Superior temporal gyrus (tissue), 1 donor: Measurements from ENCODE around the gene ARHGEF10L.

Source experiments
- DNase-seq: peaks from one replicate; pipeline ENCODE4 v3.0.0-alpha.2; 2016; ENCODE audit errors: extremely low spot score

Gene ARHGEF10L

DNA sequence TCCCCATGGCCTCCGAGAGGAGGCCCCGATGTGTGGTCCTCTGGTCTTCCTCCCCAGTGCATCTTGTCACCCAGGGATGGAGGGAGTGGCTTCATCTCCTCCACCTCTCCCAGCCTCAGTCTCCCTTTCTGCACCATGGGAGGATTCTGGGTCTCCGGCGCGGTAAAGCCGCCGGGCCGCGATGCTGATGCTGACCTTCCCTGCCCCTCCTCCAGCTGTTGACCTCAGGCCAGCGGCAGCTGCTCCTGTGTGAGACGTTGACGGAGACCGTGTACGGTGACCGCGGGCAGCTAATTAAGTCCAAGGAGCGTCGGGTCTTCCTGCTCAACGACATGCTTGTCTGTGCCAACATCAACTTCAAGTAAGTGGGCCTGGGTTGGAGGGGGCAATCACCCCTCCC is 92.6 kb downstream of the ARHGEF10L start:
- DNase-seq: no peak

DNA sequence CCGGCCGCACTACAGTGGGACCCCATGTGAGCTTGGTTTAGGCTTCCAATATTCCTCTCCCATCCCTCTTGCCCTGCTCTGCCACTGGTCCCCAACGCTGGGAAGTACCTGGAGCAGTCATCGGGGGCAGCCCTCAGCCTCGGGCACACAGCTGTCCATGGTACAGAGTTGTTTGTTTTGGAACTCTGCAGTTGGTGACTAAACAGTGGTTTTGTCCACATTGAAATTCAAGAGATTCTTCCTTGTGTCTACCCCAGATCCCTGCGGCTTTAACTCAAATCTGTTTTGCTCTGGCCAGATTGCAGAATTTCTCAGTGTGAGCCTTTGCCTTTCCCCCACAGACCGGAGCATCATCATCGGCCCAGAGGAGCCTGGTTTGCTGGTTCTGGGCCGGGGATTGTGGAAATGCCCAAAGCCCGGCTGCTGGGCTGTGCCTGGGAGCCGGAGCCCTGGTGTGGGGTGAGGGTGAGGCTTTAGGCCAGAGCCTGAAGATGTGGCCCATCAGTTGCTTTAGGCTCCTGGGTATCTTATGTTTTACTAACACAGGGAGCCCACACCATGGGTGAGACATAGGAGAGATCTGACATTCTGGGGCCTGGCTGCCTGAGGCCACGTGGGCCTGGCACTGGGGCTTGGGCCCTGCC is 93.2 kb downstream of the ARHGEF10L start:
- DNase-seq: no peak

DNA sequence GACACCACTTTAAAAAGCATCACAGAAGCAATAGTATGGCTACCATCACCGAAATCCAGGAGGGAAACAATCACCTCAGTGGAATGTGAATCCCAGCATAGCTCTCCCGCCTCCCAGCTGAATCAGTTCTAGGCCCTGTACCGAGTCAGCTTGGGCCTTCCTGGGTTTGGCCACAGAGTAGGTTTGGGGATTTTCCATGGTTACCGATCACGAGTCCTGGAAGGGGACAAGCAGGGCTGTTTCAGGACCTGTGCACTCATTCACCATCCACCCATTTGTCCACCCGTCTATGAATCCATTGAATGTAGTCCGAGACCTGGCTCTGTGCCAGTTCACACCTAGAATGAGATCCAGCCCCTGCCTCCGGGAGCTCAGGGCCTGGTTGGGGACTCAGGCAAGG is 94.2 kb downstream of the ARHGEF10L start:
- DNase-seq: no peak

DNA sequence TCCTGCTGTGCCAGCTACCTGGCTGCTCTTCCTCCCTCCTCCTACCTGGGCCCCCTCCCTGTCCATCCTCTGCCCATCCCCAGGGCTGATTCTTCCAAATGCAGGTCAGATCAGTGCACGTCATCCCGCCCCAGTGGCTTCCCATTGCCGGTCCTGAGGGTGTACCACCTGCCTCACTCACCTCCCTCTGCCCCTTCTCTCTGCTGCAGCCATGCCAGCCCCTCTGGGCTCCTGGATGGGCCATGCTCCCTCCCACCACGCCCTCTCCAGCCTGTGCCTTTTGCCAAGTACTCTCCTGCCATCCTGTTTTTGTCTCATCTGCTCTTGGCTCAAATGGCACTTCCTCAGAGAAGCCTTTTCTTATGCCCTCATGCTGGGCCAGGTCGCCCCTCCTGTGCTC is 95.8 kb downstream of the ARHGEF10L start:
- no peak for DNase-seq

DNA sequence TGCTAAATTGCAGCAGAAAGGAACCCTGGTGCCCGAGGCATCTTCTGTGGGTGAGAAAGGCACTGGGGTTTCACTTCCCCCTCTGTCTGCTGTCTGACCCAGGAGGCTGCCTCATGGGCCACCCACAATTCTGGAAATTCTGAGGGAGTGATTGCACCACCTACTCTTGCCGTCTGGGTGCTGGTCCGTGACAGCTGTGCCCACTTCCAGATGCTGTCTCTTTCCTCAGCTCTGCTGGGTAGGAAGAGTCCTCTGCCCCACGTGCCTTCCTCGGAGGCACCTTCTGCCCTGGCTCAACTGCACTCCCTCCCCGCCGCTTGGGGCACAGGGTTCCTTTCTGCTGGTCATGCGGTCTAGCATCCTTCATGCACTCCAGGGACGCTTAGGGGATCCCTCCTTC is 96.3 kb downstream of the ARHGEF10L start:
- DNase-seq: peak; percentile 25

DNA sequence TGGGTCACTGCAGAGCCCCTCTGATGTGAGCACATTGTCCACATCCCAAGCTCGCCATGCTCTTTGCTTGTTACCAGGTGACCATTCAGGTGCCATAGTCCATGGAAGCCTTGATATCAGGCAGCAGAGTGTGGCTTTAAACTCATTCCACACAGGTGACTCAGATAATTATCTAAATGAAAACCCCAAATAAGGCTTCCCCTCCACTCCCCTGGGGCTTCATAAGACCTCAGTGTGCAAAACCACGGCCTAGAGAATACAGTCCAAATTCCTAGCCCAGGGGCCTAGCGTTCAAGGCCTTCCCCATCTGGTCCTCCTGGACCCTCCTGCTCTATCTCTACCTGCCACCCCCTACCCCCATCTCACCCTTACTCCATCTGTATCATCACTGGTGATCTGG is 97.1 kb downstream of the ARHGEF10L start:
- no peak for DNase-seq

DNA sequence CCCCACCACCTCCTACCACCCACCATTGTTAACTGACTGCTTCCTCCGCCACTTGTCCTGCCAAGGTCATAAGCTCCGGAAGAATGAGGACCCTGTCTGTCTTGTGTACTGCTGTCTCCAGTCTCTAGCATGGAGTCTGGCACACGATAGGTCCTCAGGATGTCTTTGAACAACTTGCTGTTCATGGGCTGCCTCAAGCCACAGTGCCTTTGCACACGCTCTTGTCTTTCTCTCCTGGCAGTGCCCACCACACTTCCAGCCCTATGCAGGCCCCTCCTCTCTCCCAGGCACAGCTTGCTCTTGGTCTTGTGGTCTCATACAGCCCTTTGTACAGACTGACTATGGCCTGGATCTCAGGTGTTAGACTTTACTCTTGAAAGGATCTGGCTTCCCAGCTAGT is 97.6 kb downstream of the ARHGEF10L start:
- DNase-seq: no peak

DNA sequence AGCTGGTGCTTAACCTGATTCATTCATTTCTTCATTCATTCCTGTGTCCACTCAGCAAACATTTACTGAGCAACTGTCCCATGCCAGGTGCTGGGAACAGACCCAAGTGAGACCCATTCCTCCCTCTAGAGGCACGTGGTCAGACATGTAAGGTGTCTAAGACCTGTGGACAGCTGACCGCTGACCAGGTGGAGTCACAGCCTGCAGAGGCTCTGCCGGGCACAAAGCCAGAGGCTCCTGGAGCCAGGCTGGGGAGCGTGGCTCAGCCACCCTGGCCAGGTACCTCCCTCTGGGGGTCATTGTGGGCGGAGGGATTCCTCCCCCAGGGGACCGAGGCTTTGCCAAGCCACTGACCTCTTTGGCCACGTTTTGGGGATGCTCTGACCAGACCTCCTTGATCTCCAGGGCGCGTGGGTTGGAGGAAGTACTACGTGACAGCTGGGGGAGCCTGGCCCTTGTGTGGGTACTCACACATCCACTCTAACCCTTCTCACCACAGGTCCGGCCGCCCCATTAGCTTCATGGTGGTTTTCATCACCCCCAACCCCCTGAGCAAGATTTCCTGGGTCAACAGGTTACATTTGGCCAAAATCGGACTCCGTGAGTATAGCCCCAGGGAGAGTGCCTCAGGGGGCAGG is 100.3 kb downstream of the ARHGEF10L start:
- no peak for DNase-seq

DNA sequence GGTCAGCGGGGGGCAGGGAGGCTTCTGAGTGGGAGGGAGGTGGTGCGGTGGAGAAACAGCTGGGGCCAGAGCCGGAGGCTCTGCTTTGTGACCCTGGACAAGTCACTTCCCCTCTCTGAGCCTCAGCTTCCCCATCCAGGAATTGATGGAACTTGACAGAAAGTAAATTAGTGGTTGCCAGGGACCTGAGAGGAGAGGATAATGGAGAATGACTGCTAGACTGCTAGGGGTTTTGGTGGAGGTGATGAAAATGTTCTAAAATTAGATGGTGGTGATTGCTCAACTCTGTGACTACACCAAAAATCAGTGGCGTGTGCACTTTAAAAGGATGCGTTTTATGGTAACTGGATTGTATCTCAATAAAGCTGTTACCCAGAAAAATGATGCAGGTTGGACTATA is 100.9 kb downstream of the ARHGEF10L start:
- no peak for DNase-seq

DNA sequence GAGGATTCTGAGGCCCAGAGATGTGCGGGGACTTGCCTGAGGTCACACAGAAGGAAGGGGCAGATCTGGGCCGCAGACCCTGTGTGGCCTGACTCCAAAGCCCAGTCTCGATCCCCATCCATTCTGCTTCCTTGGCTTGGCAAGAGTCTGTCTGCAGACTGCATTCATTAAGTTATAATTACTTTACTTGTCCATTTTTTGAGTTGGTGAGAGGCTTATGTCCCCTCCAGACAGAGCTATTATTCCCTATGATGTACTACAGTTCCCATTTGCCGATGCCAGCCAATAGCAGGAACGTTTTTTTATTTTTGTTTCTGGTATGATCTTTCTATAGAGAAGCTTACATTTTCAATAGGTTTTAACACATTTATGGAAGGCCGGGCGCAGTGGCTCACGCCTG is 101.5 kb downstream of the ARHGEF10L start:
- no peak for DNase-seq

DNA sequence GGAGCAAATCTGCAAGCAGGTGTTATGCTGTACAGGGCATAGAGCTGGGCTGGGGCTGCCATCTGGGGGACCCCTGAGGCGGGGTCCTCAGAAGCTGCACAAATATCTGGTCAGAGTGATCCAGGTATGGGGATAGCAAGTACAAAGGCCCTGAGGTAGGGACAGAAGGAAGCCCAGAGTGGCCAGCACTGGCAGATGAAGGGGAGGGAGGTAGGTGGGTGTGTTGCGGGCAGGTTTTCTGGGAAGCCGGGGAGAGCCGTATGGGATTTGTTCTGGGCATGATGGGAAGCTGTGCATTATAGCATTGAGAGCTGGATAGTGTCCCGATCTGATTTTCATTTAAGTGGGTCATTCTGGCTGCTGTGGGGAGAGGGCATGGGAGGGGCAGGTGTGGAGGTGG is 102.7 kb downstream of the ARHGEF10L start:
- no peak for DNase-seq

DNA sequence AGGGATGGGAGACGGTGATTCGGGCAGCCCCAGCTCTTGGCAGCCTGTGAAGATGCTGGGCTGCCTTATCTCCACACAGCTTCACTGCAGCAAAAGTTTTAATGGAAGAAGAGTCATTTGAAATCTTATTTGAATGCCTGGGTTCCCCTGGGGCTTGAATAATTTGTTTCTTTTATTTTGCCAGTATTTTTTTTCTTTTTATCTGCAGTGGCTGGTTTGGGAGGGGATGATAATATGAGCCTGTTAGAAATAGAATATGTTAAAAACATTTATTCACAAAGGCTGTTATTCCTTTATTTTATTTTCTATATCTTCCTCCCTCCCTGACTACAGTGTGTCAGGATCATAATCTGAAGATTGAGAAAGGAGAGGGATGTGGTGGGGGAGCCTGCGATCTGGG is 103.4 kb downstream of the ARHGEF10L start:
- DNase-seq: no peak

DNA sequence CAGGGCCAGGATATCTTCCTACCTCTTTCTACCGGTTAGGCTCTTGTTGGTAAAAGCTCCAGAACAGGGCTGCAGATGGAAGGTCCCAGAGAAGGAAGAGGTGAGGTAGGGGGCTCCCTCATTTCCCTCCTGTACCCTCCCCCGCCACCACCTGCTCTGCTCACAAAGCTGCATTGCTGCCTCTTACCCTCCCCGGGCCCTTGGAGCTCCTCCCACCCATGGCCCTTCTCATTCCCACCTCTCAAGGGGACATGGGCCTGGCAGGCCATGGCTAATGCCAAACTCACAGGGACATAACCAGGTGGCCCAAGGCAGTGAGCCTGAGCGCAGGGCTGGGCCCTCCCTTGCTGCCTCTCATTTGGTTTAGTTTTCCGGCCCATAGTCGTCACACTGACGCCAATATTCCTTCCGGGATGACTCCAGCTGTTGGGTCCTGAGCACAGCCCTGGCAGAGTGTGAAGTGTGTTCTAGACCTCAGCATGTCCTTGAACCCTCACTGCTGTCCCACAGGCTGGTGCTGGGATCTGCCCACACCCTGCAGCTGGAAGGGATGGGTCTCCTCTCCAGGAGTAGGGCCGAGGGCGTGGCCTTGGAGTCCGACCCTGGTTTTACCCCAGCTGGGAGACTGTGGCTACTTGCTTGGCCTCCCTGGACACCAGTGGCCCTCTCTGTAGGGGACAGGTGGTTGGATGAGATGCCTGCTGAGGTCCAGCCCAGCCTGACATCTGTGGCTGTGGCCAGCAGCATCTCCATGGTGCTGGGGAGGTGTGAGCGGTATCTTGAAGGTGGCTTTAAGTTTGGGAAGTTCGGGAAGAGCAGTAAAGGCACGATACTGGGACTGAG is 104.6 kb downstream of the ARHGEF10L start:
- no peak for DNase-seq

DNA sequence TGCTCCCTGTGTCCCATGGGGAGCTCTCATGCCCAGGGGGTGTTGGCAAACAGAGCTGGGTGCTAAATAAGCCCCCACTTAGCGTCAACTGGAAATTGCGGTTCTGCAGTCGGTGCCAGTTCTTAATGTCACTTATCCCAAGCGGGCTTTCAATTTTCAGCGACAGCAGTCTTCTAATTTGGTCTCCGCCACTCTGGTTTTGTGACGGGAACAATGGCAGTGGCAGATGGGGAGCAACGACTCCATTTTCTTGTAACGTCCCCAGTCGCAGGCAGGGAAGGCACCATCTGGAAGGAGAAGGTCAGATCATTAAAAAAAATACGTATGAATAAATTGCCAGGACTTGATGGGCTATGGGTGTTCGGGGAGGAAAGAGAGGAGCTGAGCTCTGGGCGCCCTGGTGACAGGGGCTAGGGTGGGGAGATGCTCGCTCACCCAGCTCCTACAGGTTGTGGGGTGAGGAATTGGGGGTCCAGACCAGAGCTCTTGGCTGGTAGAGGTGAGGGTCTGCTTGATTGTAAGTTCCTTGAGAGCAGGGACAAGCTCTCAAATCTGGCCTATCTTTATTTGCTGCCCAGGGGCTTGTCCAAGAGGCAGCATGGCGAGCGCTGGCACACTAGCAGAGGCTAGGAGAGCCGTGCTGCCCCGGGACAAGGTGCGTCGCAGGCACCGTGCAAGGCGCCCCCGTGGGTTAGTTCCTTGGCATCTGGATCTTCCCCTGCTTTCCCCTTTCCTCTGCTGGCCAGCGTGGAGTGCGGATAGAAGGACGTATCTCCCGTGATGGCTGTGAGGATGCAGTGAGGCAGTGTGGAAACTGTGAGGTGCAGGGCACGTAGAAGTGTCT is 105.8 kb downstream of the ARHGEF10L start:
- no peak for DNase-seq

DNA sequence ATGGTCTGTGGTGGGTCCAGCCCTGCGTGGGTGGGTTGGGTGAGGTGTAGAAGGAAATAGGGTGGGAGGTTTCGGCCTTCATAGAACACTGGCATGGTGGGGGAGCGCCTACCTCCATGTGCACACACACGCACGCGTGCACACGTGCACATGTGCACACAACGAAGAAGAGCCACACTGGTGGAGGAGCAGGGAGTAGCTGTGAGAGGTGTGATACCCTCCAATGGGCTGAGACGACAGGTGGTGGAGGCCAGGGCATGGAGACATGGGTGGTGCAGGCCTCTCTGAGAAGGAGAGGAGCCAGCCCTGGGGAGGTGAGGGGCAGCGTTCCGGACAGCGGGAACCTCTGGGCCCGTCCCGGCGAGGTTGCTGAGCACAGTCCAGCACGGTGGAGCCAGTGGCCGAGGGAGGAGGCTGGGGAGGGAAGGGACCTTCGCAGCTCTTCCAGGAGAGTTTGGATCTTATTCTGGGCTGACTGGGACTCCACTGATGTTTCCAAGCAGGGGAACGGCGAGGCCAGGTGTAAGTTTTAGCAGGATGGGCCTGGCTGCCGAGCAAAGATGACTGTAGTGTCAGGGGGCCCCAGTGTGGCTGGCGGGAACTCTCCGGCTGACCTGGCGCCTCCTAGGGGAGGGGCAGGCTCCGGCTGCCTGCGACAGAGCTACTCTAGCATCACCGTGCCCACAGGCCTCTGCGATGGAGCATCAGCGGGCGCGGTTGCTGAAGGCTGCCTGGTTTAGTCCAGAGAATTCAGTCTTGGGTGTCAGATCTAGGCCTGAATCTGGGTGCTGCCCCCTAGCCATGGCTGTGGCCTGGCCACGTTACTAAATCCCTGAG is 107.2 kb downstream of the ARHGEF10L start:
- DNase-seq: no peak

DNA sequence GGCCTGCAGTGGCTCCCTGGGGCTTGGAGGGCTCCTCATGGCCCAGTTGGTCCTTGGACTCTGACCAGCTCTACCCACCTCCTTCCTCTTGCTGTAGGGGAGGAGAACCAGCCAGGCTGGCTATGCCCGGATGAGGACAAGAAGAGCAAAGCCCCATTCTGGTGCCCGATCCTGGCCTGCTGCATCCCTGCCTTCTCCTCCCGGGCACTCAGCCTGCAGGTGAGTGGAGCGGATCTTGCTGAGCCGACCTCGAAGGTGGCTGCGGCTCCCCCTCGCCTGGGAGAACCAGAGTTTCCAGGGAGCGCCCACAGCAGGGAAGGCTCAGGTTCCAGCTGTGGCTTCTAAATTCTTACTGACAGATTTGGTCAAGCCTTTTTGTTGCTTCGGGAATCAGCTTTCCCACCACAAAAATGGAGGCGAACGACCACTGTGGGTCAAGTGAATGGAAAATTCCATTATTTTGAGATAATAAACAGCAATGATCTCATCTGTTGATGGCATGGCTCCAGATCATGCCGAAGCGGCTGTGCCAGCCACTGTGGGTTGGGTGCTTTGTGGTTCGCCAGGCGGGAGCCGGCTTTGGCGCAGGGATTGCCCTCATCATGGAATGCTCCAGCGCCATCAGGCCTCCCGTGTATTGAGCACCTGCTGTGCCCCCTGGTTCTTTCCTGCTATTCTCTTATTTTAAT is 109.1 kb downstream of the ARHGEF10L start:
- no peak for DNase-seq

DNA sequence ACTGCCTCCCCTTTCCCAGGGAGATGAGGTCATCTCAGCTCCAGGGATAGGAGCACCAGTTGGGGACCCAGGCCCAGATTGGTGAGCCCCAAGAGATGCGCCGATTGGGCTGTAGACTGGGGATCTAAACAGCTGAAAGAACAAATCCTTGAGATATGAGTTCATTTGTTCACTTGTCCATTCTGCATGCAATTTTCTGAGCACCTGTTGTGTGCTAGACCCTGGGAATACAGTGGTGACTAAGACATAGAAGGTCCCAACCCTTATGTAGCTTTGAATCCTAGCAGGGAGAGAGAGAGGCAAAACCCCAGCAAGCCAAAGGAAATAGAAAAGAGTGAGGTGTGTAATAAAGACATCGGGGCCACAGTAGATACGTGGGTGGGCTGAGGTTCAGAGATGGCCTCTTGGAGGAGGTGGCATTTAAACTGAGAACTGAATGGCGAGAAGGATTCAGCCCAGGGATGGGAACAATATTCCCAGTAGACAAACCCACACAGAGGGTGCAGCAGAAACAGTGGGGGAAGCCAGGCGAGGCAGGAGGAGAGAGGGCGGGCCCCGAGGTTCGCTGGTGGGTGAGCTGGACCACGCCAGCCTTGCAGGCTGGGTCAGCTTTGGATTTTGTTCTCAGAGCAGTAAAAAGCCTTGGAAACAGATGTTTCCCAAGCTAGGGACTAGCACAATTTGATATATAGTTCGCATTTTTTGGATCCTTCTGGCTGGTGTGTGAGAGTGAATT is 110.0 kb downstream of the ARHGEF10L start:
- no peak for DNase-seq

DNA sequence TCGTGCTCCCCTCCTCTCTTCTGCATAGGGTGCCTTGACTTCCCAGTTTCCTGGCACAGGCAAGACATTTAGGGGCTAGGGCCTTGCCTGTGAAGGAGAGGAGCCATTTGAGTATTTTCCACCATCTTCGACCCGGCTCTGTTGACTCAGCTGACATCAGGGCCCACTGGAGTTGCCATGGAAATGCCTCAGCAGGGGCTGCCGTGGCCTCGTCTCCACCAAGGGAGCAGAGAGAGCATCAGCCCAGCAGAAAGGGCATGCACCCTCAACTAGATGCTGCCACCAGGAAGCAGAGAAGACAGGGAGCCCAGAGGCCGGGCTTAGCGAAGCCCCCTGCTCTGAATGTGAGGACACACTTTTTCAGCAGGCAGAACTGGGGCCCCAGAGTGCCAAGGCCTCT is 113.8 kb downstream of the ARHGEF10L start:
- no peak for DNase-seq

DNA sequence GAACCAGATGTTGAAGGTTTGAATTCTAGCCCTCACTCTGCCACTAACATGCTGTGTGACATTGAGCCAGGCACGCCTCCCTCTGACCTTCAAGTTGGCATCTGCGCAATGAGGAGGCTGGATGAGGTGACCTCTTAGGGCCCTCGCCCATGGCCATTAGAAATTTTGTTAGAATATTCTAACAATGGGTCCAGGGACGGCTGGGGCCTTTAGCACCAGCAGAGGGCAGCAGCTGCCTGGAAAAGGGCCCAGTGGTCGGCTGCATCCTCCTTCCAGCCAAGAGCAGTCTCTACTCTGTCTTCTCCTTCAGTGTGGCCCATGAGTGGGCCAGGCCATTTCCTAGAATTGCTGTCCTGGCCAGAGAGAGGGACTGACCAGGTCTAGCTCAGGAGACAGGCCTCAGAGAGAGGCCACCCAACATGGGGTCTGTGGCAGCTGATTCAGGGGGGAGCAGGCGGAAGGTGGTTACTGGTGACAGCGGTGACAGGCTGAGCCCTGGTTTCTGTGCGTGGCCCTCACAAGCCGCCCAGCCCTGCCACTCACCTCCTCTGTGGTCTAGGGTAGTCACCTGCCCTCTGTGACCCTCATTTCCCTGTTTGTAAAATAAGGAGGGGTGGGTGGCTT is 114.3 kb downstream of the ARHGEF10L start:
- DNase-seq: peak; percentile 77
